Measurements from ENCODE around the gene CCKAR.

CCKAR gene

DNA sequence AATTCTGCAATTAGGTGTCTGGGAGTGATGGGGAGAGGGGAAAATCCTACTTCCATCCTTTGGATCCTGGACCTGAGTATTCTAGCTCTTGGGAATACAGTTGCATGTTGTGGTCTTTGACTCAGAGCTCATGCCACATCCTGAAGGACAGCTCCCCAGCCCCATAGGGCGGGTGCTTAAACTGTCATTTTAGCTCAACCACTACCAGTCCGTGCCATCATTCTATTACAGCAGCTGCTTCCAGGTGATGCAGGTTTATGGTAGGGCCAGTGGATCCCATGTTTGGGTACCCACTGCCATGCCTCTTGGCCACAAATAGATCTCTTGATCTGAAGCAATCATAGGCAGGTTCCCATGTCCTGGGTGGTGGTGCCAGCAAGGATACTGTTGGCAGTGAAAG, 34.7 kb downstream of the CCKAR start:
- Histone ChIP-seq H4K20me1 (ENCODE audit: insufficient read depth, low read length) (no peaks in the 10 kb centered on the region), H3K4me2 (ENCODE audit: low read length) (no peak overlapping the region), H3K36me3 (ENCODE audit: insufficient read depth, low read length) (no peaks in the 10 kb centered on the region), H3K9me3 (ENCODE audit: low read length) (no peaks in the 10 kb centered on the region), H3K9ac (ENCODE audit: low read length) (no peak overlapping the region), H3K4me1 (ENCODE audit: insufficient read depth, low read length, severe bottlenecking) (no peaks in the 10 kb centered on the region), H3K4me3 (ENCODE audit: low read depth, low read length, poor library complexity, severe bottlenecking) (no peak overlapping the region), H3F3A (ENCODE audit: insufficient read depth, low read length) (no peaks in the 10 kb centered on the region), H3K9me2 (ENCODE audit: low read depth, low read length) (no peaks in the 10 kb centered on the region), H3K27me3 (ENCODE audit: insufficient read depth, low read length) (no peaks in the 10 kb centered on the region), H3K27ac (ENCODE audit: low read depth, low read length, poor library complexity, severe bottlenecking) (no peak overlapping the region), H3K79me2 (ENCODE audit: insufficient read depth, low read length) (no peaks in the 10 kb centered on the region), H2AFZ (ENCODE audit: low read length) (no peak overlapping the region)
- TF ChIP-seq, protein P1, sequence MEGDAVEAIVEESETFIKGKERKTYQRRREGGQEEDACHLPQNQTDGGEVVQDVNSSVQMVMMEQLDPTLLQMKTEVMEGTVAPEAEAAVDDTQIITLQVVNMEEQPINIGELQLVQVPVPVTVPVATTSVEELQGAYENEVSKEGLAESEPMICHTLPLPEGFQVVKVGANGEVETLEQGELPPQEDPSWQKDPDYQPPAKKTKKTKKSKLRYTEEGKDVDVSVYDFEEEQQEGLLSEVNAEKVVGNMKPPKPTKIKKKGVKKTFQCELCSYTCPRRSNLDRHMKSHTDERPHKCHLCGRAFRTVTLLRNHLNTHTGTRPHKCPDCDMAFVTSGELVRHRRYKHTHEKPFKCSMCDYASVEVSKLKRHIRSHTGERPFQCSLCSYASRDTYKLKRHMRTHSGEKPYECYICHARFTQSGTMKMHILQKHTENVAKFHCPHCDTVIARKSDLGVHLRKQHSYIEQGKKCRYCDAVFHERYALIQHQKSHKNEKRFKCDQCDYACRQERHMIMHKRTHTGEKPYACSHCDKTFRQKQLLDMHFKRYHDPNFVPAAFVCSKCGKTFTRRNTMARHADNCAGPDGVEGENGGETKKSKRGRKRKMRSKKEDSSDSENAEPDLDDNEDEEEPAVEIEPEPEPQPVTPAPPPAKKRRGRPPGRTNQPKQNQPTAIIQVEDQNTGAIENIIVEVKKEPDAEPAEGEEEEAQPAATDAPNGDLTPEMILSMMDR (IDR thresholded peaks at IDR 0.05; ENCODE audit: low read length) = no peak
- no peak for TF ChIP-seq EZH2 (IDR thresholded peaks at IDR 0.05; ENCODE audit: borderline replicate concordance, low read length)

DNA sequence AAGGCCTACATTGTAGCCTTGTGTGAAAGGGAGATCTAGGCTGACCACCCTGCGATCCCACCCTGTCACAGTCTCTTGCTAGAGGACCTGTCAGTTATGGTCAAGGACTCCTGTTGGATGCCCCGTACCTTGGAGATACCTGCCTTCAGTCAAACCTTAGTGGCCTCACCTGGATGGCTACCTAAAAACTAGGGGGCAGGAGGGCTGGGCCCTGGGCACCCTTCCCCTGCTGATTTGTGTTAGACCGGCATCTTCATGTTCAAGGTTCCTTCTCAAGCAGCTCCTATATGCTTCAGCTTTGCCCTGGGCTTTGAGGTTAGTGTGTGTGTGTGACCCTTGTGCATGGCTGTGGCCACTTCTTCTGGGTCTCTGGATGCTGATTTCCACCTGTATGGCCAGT, 35.3 kb downstream of the CCKAR start:
- Histone ChIP-seq H4K20me1 (ENCODE audit: insufficient read depth, low read length) (no peaks in the 10 kb centered on the region), H3K27me3 (ENCODE audit: insufficient read depth, low read length) (no peaks in the 10 kb centered on the region), H3K36me3 (ENCODE audit: insufficient read depth, low read length) (no peaks in the 10 kb centered on the region), H3K9me3 (ENCODE audit: low read length) (no peaks in the 10 kb centered on the region), H3K4me3 (ENCODE audit: low read depth, low read length, poor library complexity, severe bottlenecking) (no peak overlapping the region), H3K27ac (ENCODE audit: low read depth, low read length, poor library complexity, severe bottlenecking) (no peak overlapping the region), H3K4me1 (ENCODE audit: insufficient read depth, low read length, severe bottlenecking) (no peaks in the 10 kb centered on the region), H3F3A (ENCODE audit: insufficient read depth, low read length) (no peaks in the 10 kb centered on the region), H3K4me2 (ENCODE audit: low read length) (no peak overlapping the region), H3K79me2 (ENCODE audit: insufficient read depth, low read length) (no peaks in the 10 kb centered on the region), H3K9me2 (ENCODE audit: low read depth, low read length) (no peaks in the 10 kb centered on the region), H3K9ac (ENCODE audit: low read length) (no peak overlapping the region), H2AFZ (ENCODE audit: low read length) (no peak overlapping the region)
- no peak for TF ChIP-seq EZH2 (IDR thresholded peaks at IDR 0.05; ENCODE audit: borderline replicate concordance, low read length)
- TF ChIP-seq, protein P1 (IDR thresholded peaks at IDR 0.05; ENCODE audit: low read length) = no peak

DNA sequence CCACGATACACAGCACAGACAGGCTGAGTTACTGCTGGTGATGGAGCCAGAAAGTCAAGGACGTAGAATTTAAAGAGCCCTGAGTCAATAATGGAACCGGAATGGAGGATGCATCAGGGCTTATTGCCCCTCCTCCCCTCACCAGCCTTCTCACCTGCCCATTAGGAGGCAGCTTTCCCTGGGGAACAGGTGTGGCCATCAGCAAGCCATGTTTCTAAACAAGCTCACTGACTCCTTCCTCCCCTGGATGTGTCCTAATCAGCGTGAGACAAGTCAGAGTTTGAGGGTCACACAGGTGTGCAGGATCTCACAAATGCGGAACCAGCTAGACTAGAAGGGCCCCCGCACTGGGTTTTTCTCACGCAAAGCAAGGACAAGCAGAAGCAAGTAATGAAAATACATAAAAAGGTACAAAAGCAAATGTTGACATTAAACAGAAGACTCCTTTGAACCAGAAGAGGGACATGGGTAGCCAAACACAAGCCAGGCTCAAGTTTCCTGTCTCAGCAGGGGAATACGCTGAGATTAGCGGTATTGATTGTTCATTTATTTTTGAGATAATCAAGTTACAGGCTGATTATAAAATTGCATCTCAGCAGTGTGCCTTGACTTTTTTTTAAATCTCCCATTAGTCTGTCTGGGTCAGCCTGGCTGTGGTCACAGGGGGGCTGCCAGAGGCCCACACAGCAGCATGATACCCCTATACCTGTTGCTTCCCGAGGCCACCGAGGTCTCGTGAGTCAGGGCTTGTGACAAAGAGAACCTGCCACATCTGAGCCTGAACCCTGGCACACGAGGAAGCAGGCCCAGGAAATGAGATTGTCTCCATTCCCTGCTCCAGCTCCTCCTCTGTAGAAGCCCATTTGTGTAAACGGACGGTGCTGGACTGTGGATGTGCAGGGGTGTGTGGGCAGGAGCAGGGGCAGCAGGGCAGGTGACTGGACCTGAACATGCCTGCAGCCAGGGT, 37.4 kb downstream of the CCKAR start:
- H3K36me3 ChIP-seq (ENCODE audit: insufficient read depth, low read length) = no peaks in the 10 kb centered on the region
- no peak overlapping the region for H3K4me3 ChIP-seq (ENCODE audit: low read depth, low read length, poor library complexity, severe bottlenecking)
- TF ChIP-seq EZH2 (IDR thresholded peaks at IDR 0.05; ENCODE audit: borderline replicate concordance, low read length) = no peak
- TF ChIP-seq, protein P1 (IDR thresholded peaks at IDR 0.05; ENCODE audit: low read length) = no peak
- H3K27ac ChIP-seq (ENCODE audit: low read depth, low read length, poor library complexity, severe bottlenecking) = no peak overlapping the region
- no peaks in the 10 kb centered on the region for H3K4me1 ChIP-seq (ENCODE audit: insufficient read depth, low read length, severe bottlenecking)
- no peaks in the 10 kb centered on the region for H3K9me2 ChIP-seq (ENCODE audit: low read depth, low read length)
- H4K20me1 ChIP-seq (ENCODE audit: insufficient read depth, low read length) = no peaks in the 10 kb centered on the region
- no peaks in the 10 kb centered on the region for H3K27me3 ChIP-seq (ENCODE audit: insufficient read depth, low read length)
- H3K4me2 ChIP-seq (ENCODE audit: low read length) = no peak overlapping the region
- no peaks in the 10 kb centered on the region for H3F3A ChIP-seq (ENCODE audit: insufficient read depth, low read length)
- no peak overlapping the region for H2AFZ ChIP-seq (ENCODE audit: low read length)
- no peaks in the 10 kb centered on the region for H3K9me3 ChIP-seq (ENCODE audit: low read length)
- no peak overlapping the region for H3K9ac ChIP-seq (ENCODE audit: low read length)
- H3K79me2 ChIP-seq (ENCODE audit: insufficient read depth, low read length) = no peaks in the 10 kb centered on the region

Measured in OCI-LY1 (cell line).